Stimulated activated CD4-positive, alpha-beta T cell treated with anti-CD3 and anti-CD28 coated beads, Interleukin-2, amount 100 ng/mL, for 48 hours (primary cell): Measurements from ENCODE around the gene CIB4.
"Not testable (repeated sequence)": the region's sequence is repeated elsewhere in the genome, so short reads cannot be mapped to it uniquely, and the experiment has no call there.

Experiments
- DNase-seq, 2 donors: peaks; one replicate each; pipeline ENCODE4 v3.0.0-alpha.2; 2020

The CIB4 gene

GRCh38 chr2:26665296-26665695 lies 24.1 kb upstream of the CIB4 start:
- DNase-seq, result not testable (repeated sequence)

- no peak for DNase-seq
These were observed 19.3 kb upstream of the CIB4 start for GRCh38 chr2:26660363-26660962.

GRCh38 chr2:26658691-26659346 lies 17.7 kb upstream of the CIB4 start:
- DNase-seq, result no peak

- DNase-seq, result no peak
These were observed 16.1 kb upstream of the CIB4 start for GRCh38 chr2:26657265-26657664.

GRCh38 chr2:26655611-26656195 lies 14.5 kb upstream of the CIB4 start:
- DNase-seq, result no peak

GRCh38 chr2:26655120-26655519 lies 14.0 kb upstream of the CIB4 start:
- not testable (repeated sequence) for DNase-seq

- DNase-seq, result no peak
These were observed 12.8 kb upstream of the CIB4 start for GRCh38 chr2:26654061-26654340.

GRCh38 chr2:26653207-26654060 lies 12.3 kb upstream of the CIB4 start:
- no peak for DNase-seq

- DNase-seq, result no peak
These were observed 11.3 kb upstream of the CIB4 start for GRCh38 chr2:26652361-26653041.

- no peak for DNase-seq
These were observed 10.6 kb upstream of the CIB4 start for GRCh38 chr2:26651799-26652198.

GRCh38 chr2:26651470-26651771 lies 10.3 kb upstream of the CIB4 start:
- no peak for DNase-seq

GRCh38 chr2:26650713-26651469 lies 9.7 kb upstream of the CIB4 start:
- no peak for DNase-seq

- no peak for DNase-seq
These were observed 9.0 kb upstream of the CIB4 start for GRCh38 chr2:26649992-26650712.

- no peak for DNase-seq
These were observed 8.2 kb upstream of the CIB4 start for GRCh38 chr2:26649322-26649721.

GRCh38 chr2:26648516-26648915 lies 7.3 kb upstream of the CIB4 start:
- DNase-seq, result no peak

- no peak for DNase-seq
These were observed 6.8 kb upstream of the CIB4 start for GRCh38 chr2:26647981-26648380.

GRCh38 chr2:26646986-26647672 lies 6.0 kb upstream of the CIB4 start:
- DNase-seq, result no peak

GRCh38 chr2:26645762-26646161 lies 4.6 kb upstream of the CIB4 start:
- DNase-seq, result no peak

GRCh38 chr2:26644188-26644835 lies 3.1 kb upstream of the CIB4 start:
- no peak for DNase-seq

- DNase-seq, result no peak
These were observed 1.3 kb upstream of the CIB4 start for GRCh38 chr2:26642429-26642828.

GRCh38 chr2:26640331-26640745 lies 828 bp downstream of the CIB4 start:
- DNase-seq, result no peak
